Glutamatergic neuron (in vitro differentiated cells): Measurements from ENCODE around the gene NHLH1. TPM values are rescaled to one million over a fixed set of nuclear protein-coding genes. Genes with fewer than 3 reads are reported as not detected.

Experiments
- DNase-seq: peaks from one replicate; pipeline ENCODE4 v3.0.0; 2022
- H3K27ac Mint-ChIP-seq: one replicate; pipeline ENCODE4 v1.8.0; 2020; ENCODE audit warnings: mild to moderate bottlenecking, mixed read lengths, inconsistent platforms; ENCODE audit not compliant: unreplicated experiment
- H3K27me3 Mint-ChIP-seq: one replicate; pipeline ENCODE4 v1.8.0; 2020; ENCODE audit warnings: mild to moderate bottlenecking, moderate library complexity, mixed read lengths, inconsistent platforms; ENCODE audit not compliant: unreplicated experiment
- H3K36me3 Mint-ChIP-seq: one replicate; pipeline ENCODE4 v1.8.0; 2020; ENCODE audit warnings: mild to moderate bottlenecking, mixed read lengths, inconsistent platforms; ENCODE audit not compliant: unreplicated experiment
- H3K4me1 Mint-ChIP-seq: one replicate; pipeline ENCODE4 v1.8.0; 2020; ENCODE audit warnings: mild to moderate bottlenecking, low read depth, mixed read lengths, inconsistent platforms; ENCODE audit not compliant: unreplicated experiment
- H3K4me3 Mint-ChIP-seq: one replicate; pipeline ENCODE4 v1.8.0; 2020; ENCODE audit warnings: mild to moderate bottlenecking, mixed read lengths, inconsistent platforms; ENCODE audit not compliant: unreplicated experiment
- H3K9me3 Mint-ChIP-seq: one replicate; pipeline ENCODE4 v1.8.0; 2020; ENCODE audit warnings: mild to moderate bottlenecking, moderate library complexity, mixed read lengths, inconsistent platforms; ENCODE audit not compliant: unreplicated experiment
- total RNA-seq: library from RNA; stranded (reverse); fragmentation: NEBNext Ultra II Directional; extraction: Animal tissue kit (Norgen Biotek cat#: 25700); gene quantifications from one replicate; pipeline ENCODE4 v1.2.1, GENCODE V29; 2021; ENCODE audit not compliant: unreplicated experiment
- TF ChIP-seq, protein P1 (sequence below): fragments of 200-600 bp; sonication (generic); IDR thresholded peaks from one replicate; pipeline ENCODE4 v1.5.0; 2021; ENCODE audit not compliant: partially characterized antibody, unreplicated experiment

NHLH1 gene
- total RNA-seq, 1 donor from 2014 or later, result 1,198 TPM

- TF ChIP-seq, protein P1, sequence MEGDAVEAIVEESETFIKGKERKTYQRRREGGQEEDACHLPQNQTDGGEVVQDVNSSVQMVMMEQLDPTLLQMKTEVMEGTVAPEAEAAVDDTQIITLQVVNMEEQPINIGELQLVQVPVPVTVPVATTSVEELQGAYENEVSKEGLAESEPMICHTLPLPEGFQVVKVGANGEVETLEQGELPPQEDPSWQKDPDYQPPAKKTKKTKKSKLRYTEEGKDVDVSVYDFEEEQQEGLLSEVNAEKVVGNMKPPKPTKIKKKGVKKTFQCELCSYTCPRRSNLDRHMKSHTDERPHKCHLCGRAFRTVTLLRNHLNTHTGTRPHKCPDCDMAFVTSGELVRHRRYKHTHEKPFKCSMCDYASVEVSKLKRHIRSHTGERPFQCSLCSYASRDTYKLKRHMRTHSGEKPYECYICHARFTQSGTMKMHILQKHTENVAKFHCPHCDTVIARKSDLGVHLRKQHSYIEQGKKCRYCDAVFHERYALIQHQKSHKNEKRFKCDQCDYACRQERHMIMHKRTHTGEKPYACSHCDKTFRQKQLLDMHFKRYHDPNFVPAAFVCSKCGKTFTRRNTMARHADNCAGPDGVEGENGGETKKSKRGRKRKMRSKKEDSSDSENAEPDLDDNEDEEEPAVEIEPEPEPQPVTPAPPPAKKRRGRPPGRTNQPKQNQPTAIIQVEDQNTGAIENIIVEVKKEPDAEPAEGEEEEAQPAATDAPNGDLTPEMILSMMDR, result no peak
- peaks cover 40% of the 10 kb centered on the region for H3K4me1 Mint-ChIP-seq
- peak; percentile 54 for DNase-seq
- H3K27ac Mint-ChIP-seq, result peak overlapping the region; percentile 100
- peaks cover 21% of the 10 kb centered on the region for H3K36me3 Mint-ChIP-seq
- H3K9me3 Mint-ChIP-seq, result peaks cover 80% of the 10 kb centered on the region
- H3K4me3 Mint-ChIP-seq, result peak overlapping the region; percentile 97
- H3K27me3 Mint-ChIP-seq, result peaks cover 64% of the 10 kb centered on the region
Observed at GRCh38 chr1:160370561-160371345, 3.9 kb downstream of the NHLH1 start.

DNA sequence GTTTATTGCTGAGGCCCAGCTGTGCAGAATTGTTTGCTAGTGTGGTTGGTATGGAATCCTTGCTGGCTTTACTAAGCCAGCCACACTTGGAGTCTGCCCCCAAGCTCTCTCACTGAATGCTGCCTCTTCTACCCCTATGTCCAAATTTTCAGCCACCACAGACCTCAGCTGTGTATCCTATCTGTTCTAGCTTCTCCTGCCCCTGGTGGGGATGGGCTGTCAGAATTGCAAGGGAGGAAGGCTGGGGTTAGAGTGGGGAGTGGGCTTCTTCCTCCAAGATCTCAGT, 4.4 kb downstream of the NHLH1 start:
- Mint-ChIP-seq H3K9me3 (peaks cover 77% of the 10 kb centered on the region), H3K27me3 (peaks cover 59% of the 10 kb centered on the region), H3K4me3 (peak overlapping the region; percentile 94), H3K36me3 (peaks cover 21% of the 10 kb centered on the region), H3K4me1 (peaks cover 41% of the 10 kb centered on the region), H3K27ac (peak overlapping the region; percentile 96)
- TF ChIP-seq, protein P1, result no peak
- no peak for DNase-seq

DNA sequence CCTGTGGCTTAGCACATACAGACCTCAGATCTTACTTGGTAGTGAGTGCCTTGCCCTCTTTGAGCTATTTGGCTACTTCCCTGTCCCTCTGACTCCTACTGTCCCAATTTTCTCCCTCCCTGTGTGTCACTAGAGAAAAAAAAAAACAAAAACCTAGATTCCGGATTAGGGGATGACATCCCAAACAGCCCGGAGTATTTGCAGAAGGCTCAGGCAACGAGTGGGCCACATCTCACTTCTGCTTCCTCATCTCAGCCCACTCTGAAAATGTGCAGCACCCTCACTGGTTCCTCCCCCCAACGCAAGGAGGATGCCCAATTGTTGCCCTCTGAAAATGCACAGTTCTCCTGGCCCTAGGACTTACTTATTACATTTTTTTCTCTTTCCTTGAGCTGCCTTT, 4.9 kb downstream of the NHLH1 start:
- TF ChIP-seq, protein P1, result no peak
- Mint-ChIP-seq H3K4me1 (peaks cover 45% of the 10 kb centered on the region), H3K9me3 (peaks cover 79% of the 10 kb centered on the region), H3K4me3 (peak overlapping the region; percentile 94), H3K27ac (peak overlapping the region; percentile 96), H3K36me3 (peaks cover 21% of the 10 kb centered on the region), H3K27me3 (peaks cover 63% of the 10 kb centered on the region)
- DNase-seq, result no peak

DNA sequence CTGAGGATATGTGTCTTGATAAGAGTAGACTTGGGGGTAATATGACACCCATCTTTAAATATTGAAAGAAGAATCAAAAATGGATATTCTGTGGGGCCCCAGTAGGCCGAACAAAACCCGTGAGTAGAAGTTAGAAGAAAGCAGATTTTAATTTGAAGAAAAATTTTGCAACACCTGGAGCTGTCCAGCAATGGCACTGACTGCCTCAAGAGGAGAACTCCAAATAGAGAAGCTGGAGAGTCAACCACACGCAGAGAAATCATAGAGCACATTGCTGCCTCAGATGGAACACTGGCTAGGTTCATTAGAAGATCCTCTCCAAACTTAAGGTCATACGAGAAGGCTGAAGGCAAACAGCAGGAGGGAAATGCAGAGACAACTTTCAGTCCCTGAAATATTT, 6.8 kb downstream of the NHLH1 start:
- peak overlapping the region; percentile 96 for H3K4me3 Mint-ChIP-seq
- no peak for DNase-seq
- H3K27ac Mint-ChIP-seq, result peak overlapping the region; percentile 99
- TF ChIP-seq, protein P1, result no peak
- peaks cover 21% of the 10 kb centered on the region for H3K36me3 Mint-ChIP-seq
- H3K4me1 Mint-ChIP-seq, result peaks cover 51% of the 10 kb centered on the region
- peaks cover 63% of the 10 kb centered on the region for H3K9me3 Mint-ChIP-seq
- H3K27me3 Mint-ChIP-seq, result peaks cover 47% of the 10 kb centered on the region

- peak; percentile 88 for DNase-seq
- H3K27ac Mint-ChIP-seq, result peak overlapping the region; percentile 99
- H3K4me1 Mint-ChIP-seq, result peaks cover 51% of the 10 kb centered on the region
- peaks cover 57% of the 10 kb centered on the region for H3K9me3 Mint-ChIP-seq
- H3K4me3 Mint-ChIP-seq, result peak overlapping the region; percentile 96
- H3K36me3 Mint-ChIP-seq, result peaks cover 21% of the 10 kb centered on the region
- TF ChIP-seq, protein P1, result no peak
- H3K27me3 Mint-ChIP-seq, result peaks cover 40% of the 10 kb centered on the region
Observed at GRCh38 chr1:160374306-160375110, 7.6 kb downstream of the NHLH1 start.
